Body of pancreas (tissue), 4 donors: ENCODE measurements around the gene ADARB1.

Experiments
- CTCF ChIP-seq, 7 experiments: fragments of 450-650 bp in 4 of 7; fragments of 200-600 bp in 3 of 7; sonication (generic) in 3 of 7; IDR thresholded peaks; one replicate each; pipeline ENCODE4 v1.5.1; 2016 to 2019; ENCODE audit warnings: antibody characterized with exemption in 7 of 7
- POLR2A ChIP-seq, 3 donors: fragments of 450-650 bp; IDR thresholded peaks; one replicate each; pipeline ENCODE4 v1.6.1; 2016; ENCODE audit warnings: antibody characterized with exemption in 3 of 3, mild to moderate bottlenecking in 2 of 3

GRCh38 chr21:45036630-45037029 is 37.8 kb upstream of the ADARB1 start:
- TF ChIP-seq CTCF (IDR thresholded peaks at IDR 0.05) = no peak
- no peak for TF ChIP-seq POLR2A (IDR thresholded peaks at IDR 0.05)
